K562 (cell line): Measurements from ENCODE around the gene RNF217. TPM values are rescaled to one million over a fixed set of nuclear protein-coding genes. Genes with fewer than 3 reads are reported as not detected.

Experiments used
- ARID2 ChIP-seq: fragments of 450-650 bp; IDR thresholded peaks from 2 replicates; pipeline ENCODE4 v1.6.1; 2017; ENCODE audit warnings: antibody characterized with exemption, mild to moderate bottlenecking
- CREM ChIP-seq: IDR thresholded peaks from 2 replicates; pipeline ENCODE4 v1.6.1; 2014; ENCODE audit warnings: antibody characterized with exemption, low read depth
- HLTF ChIP-seq: fragments of 450-650 bp; IDR thresholded peaks from 2 replicates; pipeline ENCODE4 v1.6.1; 2016
- MBD2 ChIP-seq: sonication (generic); IDR thresholded peaks from 2 replicates; pipeline ENCODE4 v1.6.1; 2016; ENCODE audit warnings: low read depth, borderline replicate concordance
- MTA2 ChIP-seq: fragments of 450-650 bp; IDR thresholded peaks from 2 replicates; pipeline ENCODE4 v1.6.1; 2016; ENCODE audit warnings: low read depth
- NCOR1 ChIP-seq: fragments of 450-650 bp; IDR thresholded peaks from 2 replicates; pipeline ENCODE4 v1.6.1; 2016; ENCODE audit warnings: mild to moderate bottlenecking, moderate library complexity
- PML ChIP-seq: IDR thresholded peaks from 2 replicates; pipeline ENCODE4 v1.6.1; 2012; ENCODE audit warnings: low read length, inconsistent platforms
- SRF ChIP-seq, 2 experiments: fragments of 250-450, 450-650 bp in 1 of 2; sonication (Bioruptor Pico) in 1 of 2; sonication (generic) in 1 of 2; formaldehyde crosslinking; IDR thresholded peaks; 2 replicates each; pipeline versions ENCODE4 v1.5.0 to v1.5.1; 2020 to 2022; ENCODE audit warnings: mild to moderate bottlenecking in 1 of 2, missing genetic modification reagents in 1 of 2
- TAF9B ChIP-seq: fragments of 450-650 bp; IDR thresholded peaks from 2 replicates; pipeline ENCODE4 v1.6.1; 2018; ENCODE audit warnings: mild to moderate bottlenecking; ENCODE audit not compliant: partially characterized antibody
- ZBTB8A ChIP-seq: fragments of 450-650 bp; IDR thresholded peaks from 2 replicates; pipeline ENCODE4 v1.6.1; 2018; ENCODE audit warnings: mild to moderate bottlenecking, moderate library complexity; ENCODE audit not compliant: partially characterized antibody
- ZFPM2 ChIP-seq: fragments of 250-450 bp; sonication (Bioruptor Pico); IDR thresholded peaks from 2 replicates; pipeline ENCODE4 v1.5.1; 2022; ENCODE audit warnings: mild to moderate bottlenecking
- ZNF561 ChIP-seq: fragments of 450-650 bp; formaldehyde crosslinking; conservative IDR thresholded peaks from 2 replicates; pipeline ENCODE4 v1.4.0; 2020; ENCODE audit warnings: mild to moderate bottlenecking, moderate library complexity
- ZNF696 ChIP-seq: fragments of 250-450 bp; sonication (Bioruptor Pico); conservative IDR thresholded peaks from 2 replicates; pipeline ENCODE4 v1.4.0; 2020; ENCODE audit warnings: mild to moderate bottlenecking, moderate library complexity
- polyA plus RNA-seq, 8 experiments: library from polyadenylated mRNA; depleted of rRNA in 4 of 8; stranded (reverse) in 5 of 8; unstranded in 3 of 8; fragments of >200 nt; fragmentation: Nextera tagmentation in 2 of 8; fragmentation: Illumina TruSeq in 1 of 8; extraction: Ambion mirVana in 2 of 8; extraction: Trizol in 1 of 8; gene quantifications; 2 replicates each; pipeline versions ENCODE4 v1.2.1 to v1.2.3, GENCODE V29; 2011 to 2014; ENCODE audit warnings: inconsistent platforms in 1 of 8, missing spikeins in 1 of 8
- total RNA-seq, 7 experiments: library from RNA; depleted of rRNA in 6 of 7; stranded (reverse); fragments of >200 nt in 6 of 7; fragmentation: Illumina TruSeq in 2 of 7; extraction: Trizol in 2 of 7; gene quantifications; 2 replicates each; pipeline versions ENCODE4 v1.2.1 to v1.2.3, GENCODE V29; 2011 to 2021; ENCODE audit warnings: low replicate concordance in 1 of 7
- TF ChIP-seq, protein P1 (sequence below), 2 experiments: fragments of 450-650 bp; formaldehyde crosslinking in 1 of 2; IDR thresholded peaks; 2 replicates each; pipeline versions ENCODE4 v1.4.0 to v1.6.1; 2014 to 2020; ENCODE audit warnings: mild to moderate bottlenecking in 2 of 2, borderline replicate concordance in 1 of 2, low read depth in 1 of 2
- TF ChIP-seq, protein P2 (sequence below): sonication (generic); formaldehyde crosslinking; IDR thresholded peaks from 2 replicates; pipeline ENCODE4 v1.8.0; 2023; ENCODE audit warnings: mild to moderate bottlenecking, missing genetic modification reagents
- TF ChIP-seq, protein P3 (sequence below): fragments of 150-350 bp; IDR thresholded peaks from 2 replicates; pipeline ENCODE4 v1.6.1; 2014; ENCODE audit warnings: low read depth, mild to moderate bottlenecking, low read length, borderline replicate concordance

The RNF217 gene
- total and polyA plus RNA-seq, 9 of the 15 experiments (the other 6 are each of a cell fraction or from before 2014, with no cell fraction given) = 2.9 to 25.6 (median 12.0) TPM

DNA sequence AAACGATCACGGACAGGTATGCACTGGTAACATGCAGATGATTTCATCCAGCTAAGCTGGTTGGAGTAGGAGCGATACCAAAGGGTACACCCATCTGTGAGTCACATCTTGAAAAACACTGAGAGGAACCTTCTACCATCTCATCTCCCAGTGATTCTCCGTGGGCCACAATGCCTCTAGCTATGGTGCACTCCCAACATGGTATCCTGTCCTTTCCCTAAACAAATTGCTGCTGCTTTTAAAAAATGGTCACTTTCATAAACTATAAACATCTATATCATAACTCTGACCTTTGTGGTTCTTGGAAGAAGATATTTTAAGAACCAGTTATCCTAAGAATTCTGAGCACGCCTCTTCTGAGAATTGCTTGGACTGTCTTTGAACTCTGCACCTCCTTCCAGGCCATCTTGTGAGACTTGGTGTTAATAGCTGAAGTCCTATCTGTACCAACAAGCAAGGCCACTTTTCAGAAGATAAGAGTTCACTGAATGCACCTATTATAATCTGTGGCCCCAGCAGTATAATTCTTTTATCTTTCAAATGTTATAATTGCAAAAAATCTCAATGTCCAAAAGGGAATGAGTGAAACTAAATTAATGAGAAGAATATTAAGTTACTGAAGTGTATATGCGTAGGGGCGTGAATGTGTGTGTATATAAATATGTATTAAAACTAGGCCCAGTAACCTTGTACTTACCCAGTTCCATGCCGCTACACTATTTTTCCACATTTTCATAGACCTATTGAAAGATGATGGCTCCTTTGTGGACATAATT, 120.9 kb downstream of the RNF217 start (continued):
- TF ChIP-seq, protein P1, sequence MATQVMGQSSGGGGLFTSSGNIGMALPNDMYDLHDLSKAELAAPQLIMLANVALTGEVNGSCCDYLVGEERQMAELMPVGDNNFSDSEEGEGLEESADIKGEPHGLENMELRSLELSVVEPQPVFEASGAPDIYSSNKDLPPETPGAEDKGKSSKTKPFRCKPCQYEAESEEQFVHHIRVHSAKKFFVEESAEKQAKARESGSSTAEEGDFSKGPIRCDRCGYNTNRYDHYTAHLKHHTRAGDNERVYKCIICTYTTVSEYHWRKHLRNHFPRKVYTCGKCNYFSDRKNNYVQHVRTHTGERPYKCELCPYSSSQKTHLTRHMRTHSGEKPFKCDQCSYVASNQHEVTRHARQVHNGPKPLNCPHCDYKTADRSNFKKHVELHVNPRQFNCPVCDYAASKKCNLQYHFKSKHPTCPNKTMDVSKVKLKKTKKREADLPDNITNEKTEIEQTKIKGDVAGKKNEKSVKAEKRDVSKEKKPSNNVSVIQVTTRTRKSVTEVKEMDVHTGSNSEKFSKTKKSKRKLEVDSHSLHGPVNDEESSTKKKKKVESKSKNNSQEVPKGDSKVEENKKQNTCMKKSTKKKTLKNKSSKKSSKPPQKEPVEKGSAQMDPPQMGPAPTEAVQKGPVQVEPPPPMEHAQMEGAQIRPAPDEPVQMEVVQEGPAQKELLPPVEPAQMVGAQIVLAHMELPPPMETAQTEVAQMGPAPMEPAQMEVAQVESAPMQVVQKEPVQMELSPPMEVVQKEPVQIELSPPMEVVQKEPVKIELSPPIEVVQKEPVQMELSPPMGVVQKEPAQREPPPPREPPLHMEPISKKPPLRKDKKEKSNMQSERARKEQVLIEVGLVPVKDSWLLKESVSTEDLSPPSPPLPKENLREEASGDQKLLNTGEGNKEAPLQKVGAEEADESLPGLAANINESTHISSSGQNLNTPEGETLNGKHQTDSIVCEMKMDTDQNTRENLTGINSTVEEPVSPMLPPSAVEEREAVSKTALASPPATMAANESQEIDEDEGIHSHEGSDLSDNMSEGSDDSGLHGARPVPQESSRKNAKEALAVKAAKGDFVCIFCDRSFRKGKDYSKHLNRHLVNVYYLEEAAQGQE (IDR thresholded peaks at IDR 0.05; ENCODE audit: borderline replicate concordance) = peak; percentile 56
- TF ChIP-seq, protein P1 (CRISPR knock-in tag; IDR thresholded peaks at IDR 0.05; ENCODE audit: low read depth) = no peak
- TF ChIP-seq NCOR1 (peak; percentile 97), ARID2 (no peak), ZNF696 (CRISPR knock-in tag) (no peak), HLTF (no peak), MTA2 (peak; percentile 90), SRF (CRISPR knock-in tag; IDR thresholded peaks at IDR 0.05) (peak in 1 of 2 experiments; percentile 32; a peak in 1 of 4 replicates), TAF9B (peak; percentile 43), CREM (no peak; the same call in 1 of the 2 replicates), MBD2 (peak; percentile 71), ZFPM2 (no peak), PML (peak; percentile 91), ZNF561 (CRISPR knock-in tag) (no peak), ZBTB8A (no peak)
- TF ChIP-seq, protein P2, sequence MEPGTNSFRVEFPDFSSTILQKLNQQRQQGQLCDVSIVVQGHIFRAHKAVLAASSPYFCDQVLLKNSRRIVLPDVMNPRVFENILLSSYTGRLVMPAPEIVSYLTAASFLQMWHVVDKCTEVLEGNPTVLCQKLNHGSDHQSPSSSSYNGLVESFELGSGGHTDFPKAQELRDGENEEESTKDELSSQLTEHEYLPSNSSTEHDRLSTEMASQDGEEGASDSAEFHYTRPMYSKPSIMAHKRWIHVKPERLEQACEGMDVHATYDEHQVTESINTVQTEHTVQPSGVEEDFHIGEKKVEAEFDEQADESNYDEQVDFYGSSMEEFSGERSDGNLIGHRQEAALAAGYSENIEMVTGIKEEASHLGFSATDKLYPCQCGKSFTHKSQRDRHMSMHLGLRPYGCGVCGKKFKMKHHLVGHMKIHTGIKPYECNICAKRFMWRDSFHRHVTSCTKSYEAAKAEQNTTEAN (CRISPR knock-in tag) = no peak
- TF ChIP-seq, protein P3, sequence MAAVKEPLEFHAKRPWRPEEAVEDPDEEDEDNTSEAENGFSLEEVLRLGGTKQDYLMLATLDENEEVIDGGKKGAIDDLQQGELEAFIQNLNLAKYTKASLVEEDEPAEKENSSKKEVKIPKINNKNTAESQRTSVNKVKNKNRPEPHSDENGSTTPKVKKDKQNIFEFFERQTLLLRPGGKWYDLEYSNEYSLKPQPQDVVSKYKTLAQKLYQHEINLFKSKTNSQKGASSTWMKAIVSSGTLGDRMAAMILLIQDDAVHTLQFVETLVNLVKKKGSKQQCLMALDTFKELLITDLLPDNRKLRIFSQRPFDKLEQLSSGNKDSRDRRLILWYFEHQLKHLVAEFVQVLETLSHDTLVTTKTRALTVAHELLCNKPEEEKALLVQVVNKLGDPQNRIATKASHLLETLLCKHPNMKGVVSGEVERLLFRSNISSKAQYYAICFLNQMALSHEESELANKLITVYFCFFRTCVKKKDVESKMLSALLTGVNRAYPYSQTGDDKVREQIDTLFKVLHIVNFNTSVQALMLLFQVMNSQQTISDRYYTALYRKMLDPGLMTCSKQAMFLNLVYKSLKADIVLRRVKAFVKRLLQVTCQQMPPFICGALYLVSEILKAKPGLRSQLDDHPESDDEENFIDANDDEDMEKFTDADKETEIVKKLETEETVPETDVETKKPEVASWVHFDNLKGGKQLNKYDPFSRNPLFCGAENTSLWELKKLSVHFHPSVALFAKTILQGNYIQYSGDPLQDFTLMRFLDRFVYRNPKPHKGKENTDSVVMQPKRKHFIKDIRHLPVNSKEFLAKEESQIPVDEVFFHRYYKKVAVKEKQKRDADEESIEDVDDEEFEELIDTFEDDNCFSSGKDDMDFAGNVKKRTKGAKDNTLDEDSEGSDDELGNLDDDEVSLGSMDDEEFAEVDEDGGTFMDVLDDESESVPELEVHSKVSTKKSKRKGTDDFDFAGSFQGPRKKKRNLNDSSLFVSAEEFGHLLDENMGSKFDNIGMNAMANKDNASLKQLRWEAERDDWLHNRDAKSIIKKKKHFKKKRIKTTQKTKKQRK = no peak
